Esophagus muscularis mucosa (tissue), 3 donors: Measurements from ENCODE around the gene CDK5RAP2.

Source experiments
- POLR2A ChIP-seq: fragments of 450-650 bp; IDR thresholded peaks from one replicate; pipeline ENCODE4 v1.6.1; 2017; ENCODE audit warnings: antibody characterized with exemption, moderate library complexity, mild to moderate bottlenecking, low read depth
- POLR2AphosphoS5 ChIP-seq, 2 donors: sonication (generic); formaldehyde crosslinking; IDR thresholded peaks; one replicate each; pipeline ENCODE4 v1.6.1; 2017; ENCODE audit warnings: antibody characterized with exemption in 2 of 2
- TF ChIP-seq, protein P1 (sequence below), 3 experiments: fragments of 200-600 bp in 2 of 3; fragments of 450-650 bp in 1 of 3; sonication (generic) in 2 of 3; IDR thresholded peaks; one replicate each; pipeline ENCODE4 v1.5.1; 2017 to 2019; ENCODE audit warnings: antibody characterized with exemption in 3 of 3, mild to moderate bottlenecking in 2 of 3, moderate library complexity in 1 of 3

DNA sequence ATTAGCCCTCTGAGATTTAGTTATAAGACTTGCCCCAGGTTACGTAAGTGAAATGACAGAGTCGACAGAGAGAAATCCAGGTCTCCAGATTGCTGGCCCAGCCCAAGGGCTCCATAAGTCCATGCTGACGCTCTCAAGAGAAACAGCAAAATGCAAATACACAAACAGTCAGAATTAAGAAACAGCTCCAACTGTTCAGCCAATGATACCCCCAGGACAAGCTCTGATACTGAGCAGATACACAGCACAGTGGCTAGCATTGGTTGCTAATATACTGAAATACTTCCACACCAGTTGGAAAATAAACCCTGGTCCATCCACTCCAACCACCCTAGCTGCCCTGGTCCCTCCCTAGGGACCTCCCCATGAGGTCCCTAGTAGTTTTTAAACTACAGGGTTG, 94.2 kb downstream of the CDK5RAP2 start:
- TF ChIP-seq POLR2A (no peak), POLR2AphosphoS5 (IDR thresholded peaks at IDR 0.05) (no peak)
- TF ChIP-seq, protein P1, sequence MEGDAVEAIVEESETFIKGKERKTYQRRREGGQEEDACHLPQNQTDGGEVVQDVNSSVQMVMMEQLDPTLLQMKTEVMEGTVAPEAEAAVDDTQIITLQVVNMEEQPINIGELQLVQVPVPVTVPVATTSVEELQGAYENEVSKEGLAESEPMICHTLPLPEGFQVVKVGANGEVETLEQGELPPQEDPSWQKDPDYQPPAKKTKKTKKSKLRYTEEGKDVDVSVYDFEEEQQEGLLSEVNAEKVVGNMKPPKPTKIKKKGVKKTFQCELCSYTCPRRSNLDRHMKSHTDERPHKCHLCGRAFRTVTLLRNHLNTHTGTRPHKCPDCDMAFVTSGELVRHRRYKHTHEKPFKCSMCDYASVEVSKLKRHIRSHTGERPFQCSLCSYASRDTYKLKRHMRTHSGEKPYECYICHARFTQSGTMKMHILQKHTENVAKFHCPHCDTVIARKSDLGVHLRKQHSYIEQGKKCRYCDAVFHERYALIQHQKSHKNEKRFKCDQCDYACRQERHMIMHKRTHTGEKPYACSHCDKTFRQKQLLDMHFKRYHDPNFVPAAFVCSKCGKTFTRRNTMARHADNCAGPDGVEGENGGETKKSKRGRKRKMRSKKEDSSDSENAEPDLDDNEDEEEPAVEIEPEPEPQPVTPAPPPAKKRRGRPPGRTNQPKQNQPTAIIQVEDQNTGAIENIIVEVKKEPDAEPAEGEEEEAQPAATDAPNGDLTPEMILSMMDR (IDR thresholded peaks at IDR 0.05) = no peak
